Testis (tissue), 2 donors: ENCODE results near the gene RPL4.
"Not testable (repeated sequence)": the region's sequence is repeated elsewhere in the genome, so short reads cannot be mapped to it uniquely, and the experiment has no call there.

ENCODE experiments used
- CTCF ChIP-seq, 3 experiments: fragments of 450-650 bp in 2 of 3; fragments of 200-600 bp in 1 of 3; sonication (generic) in 1 of 3; IDR thresholded peaks; one replicate each; pipeline ENCODE4 v1.5.1; 2016 to 2019; ENCODE audit warnings: antibody characterized with exemption in 3 of 3, mild to moderate bottlenecking in 2 of 3, moderate library complexity in 1 of 3
- POLR2A ChIP-seq: fragments of 450-650 bp; IDR thresholded peaks from one replicate; pipeline ENCODE4 v1.6.1; 2017; ENCODE audit warnings: antibody characterized with exemption, mild to moderate bottlenecking, moderate library complexity

- TF ChIP-seq CTCF (IDR thresholded peaks at IDR 0.05); POLR2A: not testable (repeated sequence)
These were observed 39.4 kb downstream of the RPL4 start for GRCh38 chr15:66465294-66465693.
